Measurements from ENCODE around the gene RPLP1. TPM values are rescaled to one million over a fixed set of nuclear protein-coding genes. Genes with fewer than 3 reads are reported as not detected.

RPLP1 gene
- total RNA-seq, 4 donors from 2014 or later = 849 to 1,174 (median 925) TPM

DNA sequence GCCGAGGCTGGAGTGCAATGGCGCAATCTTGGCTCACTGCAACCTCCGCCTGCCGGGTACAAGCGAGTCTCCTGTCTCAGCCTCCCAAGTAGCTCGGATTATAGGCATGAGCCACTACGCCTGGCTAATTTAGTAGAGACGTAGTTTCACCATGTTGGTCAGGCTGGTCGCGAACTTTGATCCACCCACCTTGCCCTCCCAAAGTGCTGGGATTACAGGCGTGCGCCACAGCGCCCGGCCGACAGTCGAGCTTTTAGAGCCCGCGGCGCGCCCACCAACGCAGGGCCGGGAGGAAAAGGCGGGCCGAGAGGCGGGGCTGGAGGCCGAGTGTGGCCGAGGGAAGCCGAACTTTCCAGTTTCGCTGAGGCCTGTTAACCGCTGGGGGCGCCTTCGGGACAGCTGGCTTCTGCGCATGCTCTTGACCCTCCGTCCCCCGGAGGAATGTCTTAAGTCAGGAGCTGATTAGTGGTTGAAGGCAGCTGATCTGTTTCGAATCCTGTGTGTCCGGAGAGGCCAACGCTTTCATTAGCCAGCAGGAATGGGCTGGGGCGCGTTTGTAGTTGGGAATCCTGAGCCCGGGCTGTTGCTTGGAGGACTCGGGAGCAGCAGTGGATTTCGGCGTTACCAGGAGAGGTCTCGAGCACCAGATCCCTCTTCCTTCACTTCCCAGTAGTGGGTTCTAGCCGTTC, 10.0 kb downstream of the RPLP1 start:
- peak; percentile 99 for ATAC-seq
- H3K27ac ChIP-seq = peak overlapping the region; percentile 97 to 99 (median 97)
- H3K27me3 ChIP-seq = no peaks in the 10 kb centered on the region
- peak; percentile 96 to 97 for DNase-seq
- intact Hi-C loops (cut with DNase I; ENCODE audit: low total_unique reads) (loop anchor here (1.0 to 5.0 kb wide), 2 partner anchors 10 to 635 kb away; partner anchors contain the start of genes RPLP1 and TLE3), in situ Hi-C loops (cut with MboI; ENCODE audit: low sequenced_read_pairs in 4 of 4) (no loop called here)
- peaks cover 19 to 24% of the 10 kb centered on the region in 2 donors for H3K4me1 ChIP-seq
- H3K9me3 ChIP-seq = no peaks in the 10 kb centered on the region
- TF ChIP-seq POLR2A (IDR thresholded peaks at IDR 0.05) = peak; percentile 85 to 94
- TF ChIP-seq, protein P1, sequence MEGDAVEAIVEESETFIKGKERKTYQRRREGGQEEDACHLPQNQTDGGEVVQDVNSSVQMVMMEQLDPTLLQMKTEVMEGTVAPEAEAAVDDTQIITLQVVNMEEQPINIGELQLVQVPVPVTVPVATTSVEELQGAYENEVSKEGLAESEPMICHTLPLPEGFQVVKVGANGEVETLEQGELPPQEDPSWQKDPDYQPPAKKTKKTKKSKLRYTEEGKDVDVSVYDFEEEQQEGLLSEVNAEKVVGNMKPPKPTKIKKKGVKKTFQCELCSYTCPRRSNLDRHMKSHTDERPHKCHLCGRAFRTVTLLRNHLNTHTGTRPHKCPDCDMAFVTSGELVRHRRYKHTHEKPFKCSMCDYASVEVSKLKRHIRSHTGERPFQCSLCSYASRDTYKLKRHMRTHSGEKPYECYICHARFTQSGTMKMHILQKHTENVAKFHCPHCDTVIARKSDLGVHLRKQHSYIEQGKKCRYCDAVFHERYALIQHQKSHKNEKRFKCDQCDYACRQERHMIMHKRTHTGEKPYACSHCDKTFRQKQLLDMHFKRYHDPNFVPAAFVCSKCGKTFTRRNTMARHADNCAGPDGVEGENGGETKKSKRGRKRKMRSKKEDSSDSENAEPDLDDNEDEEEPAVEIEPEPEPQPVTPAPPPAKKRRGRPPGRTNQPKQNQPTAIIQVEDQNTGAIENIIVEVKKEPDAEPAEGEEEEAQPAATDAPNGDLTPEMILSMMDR (IDR thresholded peaks at IDR 0.05 in 4 of 5, conservative IDR thresholded peaks at IDR 0.05 in 1 of 5) = peak; percentile 88 to 94 (median 90)
- H3K4me3 ChIP-seq = peak overlapping the region; percentile 64 to 76 (median 72)
- H3K36me3 ChIP-seq = no peaks in the 10 kb centered on the region

DNA sequence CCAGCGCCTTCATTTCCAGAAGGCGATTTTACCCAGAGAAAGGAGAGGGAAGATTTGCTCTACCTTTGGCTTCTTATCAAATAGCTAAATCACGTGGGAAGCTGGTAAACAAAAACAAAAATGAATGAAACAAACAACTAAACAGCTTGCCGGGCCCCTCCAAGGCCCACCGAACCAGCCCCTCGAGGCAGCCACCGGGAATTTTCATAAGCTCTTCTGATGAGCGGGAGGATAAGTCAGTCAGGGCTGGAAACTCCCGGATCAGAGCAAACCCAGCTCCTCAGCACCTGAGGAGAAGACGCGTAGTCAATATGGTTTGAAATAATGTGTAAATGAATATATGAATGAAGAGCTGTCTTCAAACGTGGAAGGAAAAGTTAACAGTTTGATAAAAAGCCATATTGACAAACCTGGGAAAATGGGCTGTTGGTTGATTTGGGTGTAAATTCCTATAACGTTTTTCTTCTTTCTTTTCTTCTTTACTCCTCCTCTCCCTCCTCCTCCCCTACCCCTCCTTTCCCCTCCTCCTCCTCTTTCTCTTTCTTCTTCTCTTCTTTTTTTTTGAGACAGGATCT, 10.7 kb downstream of the RPLP1 start:
- in situ Hi-C loops (cut with MboI; ENCODE audit: low sequenced_read_pairs in 4 of 4) (no loop called here), intact Hi-C loops (cut with DNase I; ENCODE audit: low total_unique reads) (loop anchor here (5.0 kb wide), 1 partner anchor 634 kb away; the partner anchor contains the start of gene TLE3)
- H3K4me3 ChIP-seq = peak overlapping the region; percentile 64 to 76 (median 72)
- DNase-seq (no peak), ATAC-seq (no peak)
- no peaks in the 10 kb centered on the region for H3K36me3 ChIP-seq
- peak overlapping the region; percentile 97 to 99 (median 97) for H3K27ac ChIP-seq
- peaks cover 15 to 19% of the 10 kb centered on the region in 2 donors for H3K4me1 ChIP-seq
- TF ChIP-seq POLR2A (IDR thresholded peaks at IDR 0.05) = no peak
- TF ChIP-seq, protein P1 (IDR thresholded peaks at IDR 0.05 in 4 of 5, conservative IDR thresholded peaks at IDR 0.05 in 1 of 5) = no peak
- H3K9me3 ChIP-seq = no peaks in the 10 kb centered on the region
- H3K27me3 ChIP-seq = no peaks in the 10 kb centered on the region

DNA sequence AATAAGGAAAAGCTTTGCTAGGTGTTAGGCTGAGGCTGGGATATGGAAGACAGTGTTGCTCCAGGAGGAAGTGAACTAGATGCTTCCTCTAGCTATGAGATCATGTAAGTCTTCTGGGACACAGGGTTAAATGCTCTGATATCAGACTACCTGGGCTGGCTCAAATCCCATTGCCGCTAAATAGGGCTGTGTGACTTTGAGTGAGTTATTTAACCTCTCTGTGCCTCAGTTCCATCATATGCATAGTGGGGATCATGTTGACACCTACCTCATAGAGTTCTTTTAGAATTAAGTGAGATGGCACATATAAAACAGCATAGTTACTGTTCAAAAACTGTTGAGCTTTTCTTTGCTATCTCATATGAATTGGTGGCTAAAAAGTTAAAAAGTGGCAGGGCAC, 12.6 kb downstream of the RPLP1 start:
- Histone ChIP-seq H3K4me3 (no peak overlapping the region), H3K27ac (no peak overlapping the region), H3K36me3 (no peaks in the 10 kb centered on the region), H3K4me1 (peaks cover 15 to 19% of the 10 kb centered on the region in 2 donors), H3K27me3 (no peaks in the 10 kb centered on the region), H3K9me3 (no peaks in the 10 kb centered on the region)
- in situ Hi-C loops (cut with MboI; ENCODE audit: low sequenced_read_pairs in 4 of 4) (no loop called here), intact Hi-C loops (cut with DNase I; ENCODE audit: low total_unique reads) (no loop called here)
- ATAC-seq = no peak
- no peak for DNase-seq
- no peak for TF ChIP-seq POLR2A (IDR thresholded peaks at IDR 0.05)
- TF ChIP-seq, protein P1 (IDR thresholded peaks at IDR 0.05 in 4 of 5, conservative IDR thresholded peaks at IDR 0.05 in 1 of 5) = no peak

DNA sequence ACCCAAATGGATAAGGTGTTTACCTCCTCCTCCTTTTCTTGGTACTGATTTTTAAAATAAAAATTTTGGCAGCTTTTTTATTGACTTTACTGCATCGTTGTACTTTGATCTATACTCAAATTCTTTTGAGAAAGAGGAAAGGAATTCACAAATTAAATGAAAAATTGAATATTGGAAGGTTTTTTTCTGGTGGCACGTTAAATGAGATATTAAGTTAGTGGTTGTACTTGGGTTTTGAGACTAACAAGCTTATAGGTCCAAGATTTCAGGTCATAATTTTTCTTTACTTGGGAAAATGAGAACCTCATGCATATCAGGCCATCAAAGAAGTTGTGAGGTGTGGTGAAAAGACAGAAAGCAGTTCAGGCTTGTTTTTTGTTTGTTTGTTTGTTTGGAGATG, 14.1 kb downstream of the RPLP1 start:
- in situ Hi-C loops (cut with MboI; ENCODE audit: low sequenced_read_pairs in 4 of 4) = no loop called here

More for the DNA sequence above, 14.1 kb downstream of the RPLP1 start:
- DNase-seq (no peak), ATAC-seq (no peak)
- H3K4me1 ChIP-seq = peaks cover 15% of the 10 kb centered on the region in 2 donors
- H3K27ac ChIP-seq = no peak overlapping the region
- TF ChIP-seq, protein P1 (IDR thresholded peaks at IDR 0.05 in 4 of 5, conservative IDR thresholded peaks at IDR 0.05 in 1 of 5) = no peak
- TF ChIP-seq POLR2A (IDR thresholded peaks at IDR 0.05) = no peak
- no peaks in the 10 kb centered on the region for H3K9me3 ChIP-seq
- intact Hi-C loops (cut with DNase I; ENCODE audit: low total_unique reads) = loop anchor here (2.0 kb wide), 1 partner anchor 408 kb away; no protein-coding TSS in a partner anchor
- no peak overlapping the region for H3K4me3 ChIP-seq
- no peaks in the 10 kb centered on the region for H3K27me3 ChIP-seq
- H3K36me3 ChIP-seq = no peaks in the 10 kb centered on the region
